Measurements from ENCODE around the gene SNAI1.
"Not testable (repeated sequence)": the region's sequence is repeated elsewhere in the genome, so short reads cannot be mapped to it uniquely, and the experiment has no call there.

The SNAI1 gene

GRCh38 chr20:49955167-49955566 is 27.6 kb upstream of the SNAI1 start:
- no peak for TF ChIP-seq CTCF (conservative IDR thresholded peaks at IDR 0.05)

GRCh38 chr20:49955830-49956396 is 26.9 kb upstream of the SNAI1 start:
- H3K27ac ChIP-seq, result not testable (repeated sequence)

More at GRCh38 chr20:49955167-49955566, 27.6 kb upstream of the SNAI1 start:
- H3K27ac ChIP-seq, result no peak overlapping the region

- TF ChIP-seq CTCF (conservative IDR thresholded peaks at IDR 0.05), result no peak
- H3K27ac ChIP-seq, result no peak overlapping the region
Measured at GRCh38 chr20:49956689-49957088, 26.1 kb upstream of the SNAI1 start.

GRCh38 chr20:49957089-49957938 is 25.5 kb upstream of the SNAI1 start:
- peak; percentile 19; the same call in 1 of the 2 replicates for TF ChIP-seq CTCF (conservative IDR thresholded peaks at IDR 0.05)
- H3K27ac ChIP-seq, result not testable (repeated sequence)

- no peak for TF ChIP-seq CTCF (conservative IDR thresholded peaks at IDR 0.05)
- no peak overlapping the region for H3K27ac ChIP-seq
Measured at GRCh38 chr20:49961413-49961812, 21.4 kb upstream of the SNAI1 start.

- peak; percentile 68 for TF ChIP-seq CTCF (conservative IDR thresholded peaks at IDR 0.05)
- H3K27ac ChIP-seq, result no peak overlapping the region
Measured at GRCh38 chr20:49964964-49965780, 17.6 kb upstream of the SNAI1 start.

- no peak for TF ChIP-seq CTCF (conservative IDR thresholded peaks at IDR 0.05)
- no peak overlapping the region for H3K27ac ChIP-seq
Measured at GRCh38 chr20:49965781-49966305, 16.9 kb upstream of the SNAI1 start.

Data from VCaP (cell line).